ACC112 (cell line): ENCODE measurements around the gene TPP2.

Experiments
- H2AFZ ChIP-seq: fragments of 200-600 bp; sonication (generic); one replicate; pipeline ENCODE4 v1.6.0; 2017; ENCODE audit warnings: antibody characterized with exemption, low read length; ENCODE audit not compliant: unreplicated experiment
- H3K27ac ChIP-seq: fragments of 200-600 bp; sonication (generic); 2 replicates; pipeline ENCODE4 v1.5.1; 2014; ENCODE audit warnings: low read depth, mild to moderate bottlenecking, antibody characterized with exemption, low read length, moderate library complexity
- H3K27me3 ChIP-seq: fragments of 200-600 bp; sonication (generic); 2 replicates; pipeline ENCODE4 v1.6.1; 2014; ENCODE audit warnings: mild to moderate bottlenecking, antibody characterized with exemption, low read length, moderate library complexity, mixed read lengths; ENCODE audit not compliant: insufficient read depth
- H3K36me3 ChIP-seq: fragments of 200-600 bp; sonication (generic); 2 replicates; pipeline ENCODE4 v1.6.1; 2016; ENCODE audit warnings: mild to moderate bottlenecking, antibody characterized with exemption, low read length, moderate library complexity, mixed read lengths; ENCODE audit not compliant: insufficient read depth
- H3K4me1 ChIP-seq: fragments of 200-600 bp; sonication (generic); one replicate; pipeline ENCODE4 v1.6.1; 2016; ENCODE audit warnings: low read length, mixed read lengths; ENCODE audit not compliant: insufficient read depth, unreplicated experiment, control insufficient read depth
- H3K4me3 ChIP-seq: fragments of 200-600 bp; sonication (generic); 2 replicates; pipeline ENCODE4 v1.5.1; 2014; ENCODE audit warnings: mild to moderate bottlenecking, low read depth, low read length
- H3K79me2 ChIP-seq: fragments of 200-600 bp; sonication (generic); one replicate; pipeline ENCODE4 v1.6.0; 2016; ENCODE audit warnings: low read length; ENCODE audit not compliant: control insufficient read depth, unreplicated experiment, insufficient read depth

The TPP2 gene

GRCh38 chr13:102591988-102592781, 4.6 kb upstream of the TPP2 start:
- Histone ChIP-seq H3K27ac (no peak overlapping the region), H3K4me1 (peaks cover 11% of the 10 kb centered on the region), H3K36me3 (no peaks in the 10 kb centered on the region), H3K4me3 (peak overlapping the region; percentile 79), H3K27me3 (no peaks in the 10 kb centered on the region), H2AFZ (peak overlapping the region; percentile 82), H3K79me2 (peaks cover 16% of the 10 kb centered on the region)

GRCh38 chr13:102593466-102593865, 3.3 kb upstream of the TPP2 start:
- H2AFZ ChIP-seq, result no peak overlapping the region
- no peak overlapping the region for H3K4me3 ChIP-seq
- H3K27me3 ChIP-seq, result no peaks in the 10 kb centered on the region
- H3K79me2 ChIP-seq, result peaks cover 28% of the 10 kb centered on the region
- H3K36me3 ChIP-seq, result no peaks in the 10 kb centered on the region
- peaks cover 11% of the 10 kb centered on the region for H3K4me1 ChIP-seq
- no peak overlapping the region for H3K27ac ChIP-seq

GRCh38 chr13:102597029-102597961, 509 bp downstream of the TPP2 start:
- H3K4me1 ChIP-seq, result peaks cover 18% of the 10 kb centered on the region
- H3K27ac ChIP-seq, result peak overlapping the region; percentile 33; the same call in 1 of the 2 replicates
- H3K36me3 ChIP-seq, result no peaks in the 10 kb centered on the region
- peaks cover 65% of the 10 kb centered on the region for H3K79me2 ChIP-seq
- H2AFZ ChIP-seq, result peak overlapping the region; percentile 67
- peak overlapping the region; percentile 93 for H3K4me3 ChIP-seq
- no peaks in the 10 kb centered on the region for H3K27me3 ChIP-seq

- Histone ChIP-seq H3K27me3 (no peaks in the 10 kb centered on the region), H3K27ac (no peak overlapping the region), H3K36me3 (no peaks in the 10 kb centered on the region), H3K79me2 (peaks cover 72% of the 10 kb centered on the region), H3K4me1 (peaks cover 21% of the 10 kb centered on the region), H2AFZ (no peak overlapping the region), H3K4me3 (peak overlapping the region; percentile 93)
Observed at GRCh38 chr13:102598061-102598460, 1.3 kb downstream of the TPP2 start.

GRCh38 chr13:102599426-102600012, 2.7 kb downstream of the TPP2 start:
- Histone ChIP-seq H3K4me1 (peaks cover 21% of the 10 kb centered on the region), H3K4me3 (peak overlapping the region; percentile 30; the same call in 1 of the 2 replicates), H3K79me2 (peaks cover 85% of the 10 kb centered on the region), H3K36me3 (peaks cover 2% of the 10 kb centered on the region; the same call in 1 of the 2 replicates), H3K27ac (no peak overlapping the region), H3K27me3 (no peaks in the 10 kb centered on the region), H2AFZ (no peak overlapping the region)

GRCh38 chr13:102606537-102607309, 9.9 kb downstream of the TPP2 start:
- H3K4me3 ChIP-seq, result no peak overlapping the region
- H3K79me2 ChIP-seq, result peaks cover 57% of the 10 kb centered on the region
- peaks cover 24% of the 10 kb centered on the region for H3K36me3 ChIP-seq
- H2AFZ ChIP-seq, result no peak overlapping the region
- H3K27ac ChIP-seq, result no peak overlapping the region
- H3K4me1 ChIP-seq, result peaks cover 7% of the 10 kb centered on the region
- no peaks in the 10 kb centered on the region for H3K27me3 ChIP-seq

- Histone ChIP-seq H3K79me2 (peaks cover 46% of the 10 kb centered on the region), H3K27ac (no peak overlapping the region), H2AFZ (no peak overlapping the region), H3K27me3 (no peaks in the 10 kb centered on the region), H3K4me3 (no peak overlapping the region), H3K4me1 (peaks cover 3% of the 10 kb centered on the region), H3K36me3 (peaks cover 25% of the 10 kb centered on the region)
Observed at GRCh38 chr13:102608974-102609373, 12.2 kb downstream of the TPP2 start.

GRCh38 chr13:102609696-102610095, 12.9 kb downstream of the TPP2 start:
- peaks cover 27% of the 10 kb centered on the region for H3K36me3 ChIP-seq
- H2AFZ ChIP-seq, result no peak overlapping the region
- peaks cover 3% of the 10 kb centered on the region for H3K4me1 ChIP-seq
- H3K79me2 ChIP-seq, result peaks cover 40% of the 10 kb centered on the region
- no peak overlapping the region for H3K27ac ChIP-seq
- no peaks in the 10 kb centered on the region for H3K27me3 ChIP-seq
- no peak overlapping the region for H3K4me3 ChIP-seq

- peaks cover 21% of the 10 kb centered on the region for H3K36me3 ChIP-seq
- H3K27ac ChIP-seq, result no peak overlapping the region
- H3K27me3 ChIP-seq, result no peaks in the 10 kb centered on the region
- H2AFZ ChIP-seq, result no peak overlapping the region
- H3K4me3 ChIP-seq, result no peak overlapping the region
- no peaks in the 10 kb centered on the region for H3K4me1 ChIP-seq
- peaks cover 38% of the 10 kb centered on the region for H3K79me2 ChIP-seq
Observed at GRCh38 chr13:102610296-102610895, 13.6 kb downstream of the TPP2 start.
